ENCODE results near the gene MB21D2. TPM values are rescaled to one million over a fixed set of nuclear protein-coding genes. Genes with fewer than 3 reads are reported as not detected.
"Not testable (repeated sequence)": the region's sequence is repeated elsewhere in the genome, so short reads cannot be mapped to it uniquely, and the experiment has no call there.

The MB21D2 gene
- total and polyA plus RNA-seq, 9 donors: 4.5 to 13.9 (median 6.0) TPM

DNA sequence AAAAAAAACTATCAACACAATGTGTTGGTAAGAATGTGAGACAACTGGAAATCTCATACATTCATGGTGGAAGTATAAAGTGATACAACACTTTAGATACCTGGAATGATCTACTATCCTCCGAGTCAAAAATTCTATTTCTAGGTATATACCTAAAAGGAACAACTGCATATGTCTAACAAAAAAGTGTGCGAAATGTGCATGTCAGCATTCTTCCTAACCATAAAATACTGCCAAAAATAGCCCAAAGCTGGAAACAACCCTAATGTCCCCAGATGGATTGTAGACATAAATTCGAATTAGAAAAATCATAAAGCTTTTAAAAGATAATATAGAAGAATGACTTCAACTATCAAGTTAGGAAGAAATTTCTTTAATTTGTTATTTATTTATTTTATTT is 139.1 kb downstream of the MB21D2 start:
- H3K4me3 ChIP-seq: no peak overlapping the region
- TF ChIP-seq POLR2A (IDR thresholded peaks at IDR 0.05) (no peak), EP300 (IDR thresholded peaks at IDR 0.05) (no peak)
- TF ChIP-seq, protein P1, sequence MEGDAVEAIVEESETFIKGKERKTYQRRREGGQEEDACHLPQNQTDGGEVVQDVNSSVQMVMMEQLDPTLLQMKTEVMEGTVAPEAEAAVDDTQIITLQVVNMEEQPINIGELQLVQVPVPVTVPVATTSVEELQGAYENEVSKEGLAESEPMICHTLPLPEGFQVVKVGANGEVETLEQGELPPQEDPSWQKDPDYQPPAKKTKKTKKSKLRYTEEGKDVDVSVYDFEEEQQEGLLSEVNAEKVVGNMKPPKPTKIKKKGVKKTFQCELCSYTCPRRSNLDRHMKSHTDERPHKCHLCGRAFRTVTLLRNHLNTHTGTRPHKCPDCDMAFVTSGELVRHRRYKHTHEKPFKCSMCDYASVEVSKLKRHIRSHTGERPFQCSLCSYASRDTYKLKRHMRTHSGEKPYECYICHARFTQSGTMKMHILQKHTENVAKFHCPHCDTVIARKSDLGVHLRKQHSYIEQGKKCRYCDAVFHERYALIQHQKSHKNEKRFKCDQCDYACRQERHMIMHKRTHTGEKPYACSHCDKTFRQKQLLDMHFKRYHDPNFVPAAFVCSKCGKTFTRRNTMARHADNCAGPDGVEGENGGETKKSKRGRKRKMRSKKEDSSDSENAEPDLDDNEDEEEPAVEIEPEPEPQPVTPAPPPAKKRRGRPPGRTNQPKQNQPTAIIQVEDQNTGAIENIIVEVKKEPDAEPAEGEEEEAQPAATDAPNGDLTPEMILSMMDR (IDR thresholded peaks at IDR 0.05): no peak
- H3K4me1 ChIP-seq (ENCODE audit: insufficient read depth): no peaks in the 10 kb centered on the region
- H3K27ac ChIP-seq: no peak overlapping the region
- no peak for DNase-seq
- 87 to 89% (median 88%) methylated on average over 3 of the region's 3 CpGs for WGBS, 3 donors
- no peaks in the 10 kb centered on the region for H3K36me3 ChIP-seq
- intact Hi-C loops (cut with DNase I): no loop called here
- H3K27me3 ChIP-seq: no peaks in the 10 kb centered on the region
- no peaks in the 10 kb centered on the region for H3K9me3 ChIP-seq

GRCh38 chr3:192774341-192774740 is 143.3 kb downstream of the MB21D2 start:
- H3K36me3 ChIP-seq; H3K9me3 ChIP-seq; H3K27ac ChIP-seq; DNase-seq; H3K4me3 ChIP-seq; intact Hi-C loops (cut with DNase I); H3K4me1 ChIP-seq (ENCODE audit: insufficient read depth); H3K27me3 ChIP-seq: not testable (repeated sequence)
- WGBS, 3 donors: 67 to 75% (median 71%) methylated on average over 4 of the region's 4 CpGs

DNA sequence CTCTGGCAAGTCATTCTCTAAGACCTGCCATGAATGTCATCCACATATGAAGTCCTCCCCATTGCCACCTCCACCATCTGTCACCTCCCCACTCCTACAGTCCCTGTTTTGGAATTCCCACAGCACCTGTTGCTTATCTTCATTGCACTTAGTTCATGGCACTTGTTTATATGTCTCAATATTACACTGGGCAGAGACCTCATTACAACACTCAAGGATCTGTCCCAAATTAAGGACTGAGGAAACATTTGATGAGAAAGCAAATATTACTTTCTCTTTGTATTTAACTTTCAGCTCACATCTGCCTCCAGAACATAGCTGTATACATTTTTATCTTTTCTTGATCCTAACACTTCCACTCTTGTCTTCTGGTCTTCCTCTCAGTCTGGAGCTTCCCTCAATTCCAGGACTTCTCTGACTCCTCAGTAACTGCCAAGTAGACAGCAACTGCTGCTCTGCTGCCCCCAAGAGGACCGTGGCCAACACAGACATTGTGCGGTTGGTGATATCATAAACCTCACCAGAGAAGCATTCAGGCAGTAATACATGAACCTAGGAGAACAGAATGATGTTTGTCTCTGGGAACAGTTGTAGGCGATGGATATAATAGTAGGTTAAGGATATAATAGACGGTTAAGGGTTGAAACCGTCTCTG is 145.3 kb downstream of the MB21D2 start:
- 48 to 54% (median 52%) methylated on average over 5 of the region's 5 CpGs for WGBS, 3 donors
- H3K27me3 ChIP-seq: no peaks in the 10 kb centered on the region
- H3K9me3 ChIP-seq: no peaks in the 10 kb centered on the region
- H3K4me3 ChIP-seq: no peak overlapping the region
- no peaks in the 10 kb centered on the region for H3K36me3 ChIP-seq
- intact Hi-C loops (cut with DNase I): no loop called here
- H3K4me1 ChIP-seq (ENCODE audit: insufficient read depth): no peaks in the 10 kb centered on the region
- no peak for DNase-seq
- H3K27ac ChIP-seq: no peak overlapping the region
- TF ChIP-seq POLR2A (IDR thresholded peaks at IDR 0.05): no peak
- TF ChIP-seq EP300 (IDR thresholded peaks at IDR 0.05): no peak
- TF ChIP-seq, protein P1 (IDR thresholded peaks at IDR 0.05): no peak

- Histone ChIP-seq H3K9me3 (no peaks in the 10 kb centered on the region), H3K27ac (no peak overlapping the region), H3K4me3 (no peak overlapping the region), H3K4me1 (ENCODE audit: insufficient read depth) (no peaks in the 10 kb centered on the region), H3K36me3 (no peaks in the 10 kb centered on the region), H3K27me3 (no peaks in the 10 kb centered on the region)
- intact Hi-C loops (cut with DNase I): no loop called here
- no peak for DNase-seq
- TF ChIP-seq EP300 (IDR thresholded peaks at IDR 0.05) (no peak), POLR2A (IDR thresholded peaks at IDR 0.05) (no peak)
- TF ChIP-seq, protein P1 (IDR thresholded peaks at IDR 0.05): no peak
- WGBS, 3 donors: 70 to 76% (median 76%) methylated on average over 7 of the region's 7 CpGs
Observed at GRCh38 chr3:192758654-192759053, 159.0 kb downstream of the MB21D2 start.

DNA sequence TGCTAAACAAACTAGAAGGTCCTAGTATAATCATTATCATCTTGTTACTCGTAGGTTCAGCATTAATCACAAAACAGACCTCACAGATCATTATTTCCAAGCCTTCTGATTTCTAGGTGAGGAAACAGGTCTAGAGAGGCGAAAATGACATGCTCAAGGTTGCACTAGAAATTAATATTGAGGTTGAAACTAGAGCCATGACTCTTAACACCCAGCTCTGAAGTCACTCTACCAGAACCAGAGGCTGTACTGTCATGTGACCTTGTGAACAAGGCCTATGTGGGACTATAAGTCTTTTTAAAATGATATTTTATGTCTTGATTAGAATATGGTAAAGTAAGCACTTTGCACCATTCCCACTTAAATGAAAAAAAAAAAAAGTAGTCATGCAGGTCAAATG is 166.5 kb downstream of the MB21D2 start:
- no peak overlapping the region for H3K4me3 ChIP-seq
- H3K4me1 ChIP-seq (ENCODE audit: insufficient read depth): no peaks in the 10 kb centered on the region
- intact Hi-C loops (cut with DNase I): no loop called here
- H3K27me3 ChIP-seq: no peaks in the 10 kb centered on the region
- H3K36me3 ChIP-seq: no peaks in the 10 kb centered on the region
- TF ChIP-seq EP300 (IDR thresholded peaks at IDR 0.05) (no peak), POLR2A (IDR thresholded peaks at IDR 0.05) (no peak)
- TF ChIP-seq, protein P1 (IDR thresholded peaks at IDR 0.05): no peak
- WGBS, 3 donors: 28 to 61% (median 49%) methylated on average over 2 of the region's 2 CpGs
- no peak overlapping the region for H3K27ac ChIP-seq
- no peak for DNase-seq
- H3K9me3 ChIP-seq: no peaks in the 10 kb centered on the region
